Measurements from ENCODE around the gene CEP57L1. TPM values are rescaled to one million over a fixed set of nuclear protein-coding genes. Genes with fewer than 3 reads are reported as not detected.

The CEP57L1 gene
- total and polyA plus RNA-seq, 9 of the 15 experiments (the other 6 are each of a cell fraction or from before 2014, with no cell fraction given): 39.4 to 88.6 (median 61.8) TPM

- ATAC-seq: peak; percentile 90
- Histone ChIP-seq H3K4me3 (no peak overlapping the region), H3K4me1 (replicated peaks in 1 of 2; ENCODE audit: control insufficient read depth in 2 of 2, insufficient read depth in 2 of 2, low read length in 2 of 2) (peaks cover 0 to 11% of the 10 kb centered on the region in 2 experiments; a peak in 2 of 5 replicates), H3K27me3 (ENCODE audit: control insufficient read depth in 2 of 2, insufficient read depth in 2 of 2, low read length in 2 of 2) (no peaks in the 10 kb centered on the region), H3K9me1 (ENCODE audit: control insufficient read depth, insufficient read depth, low read length) (no peaks in the 10 kb centered on the region), H3K9ac (ENCODE audit: insufficient read depth in 1 of 2, low read depth in 2 of 2, low read length in 2 of 2) (no peak overlapping the region), H3K27ac (ENCODE audit: extremely low read depth, low read depth, low read length) (no peak overlapping the region), H2AFZ (ENCODE audit: low read depth, low read length) (no peak overlapping the region), H3K4me2 (ENCODE audit: insufficient read depth, low read length) (no peak overlapping the region), H3K79me2 (ENCODE audit: control insufficient read depth, insufficient read depth, low read length) (no peaks in the 10 kb centered on the region), H3K9me3 (replicated peaks; ENCODE audit: control insufficient read depth, insufficient read depth, low read depth, low read length) (no peaks in the 10 kb centered on the region), H3K36me3 (ENCODE audit: control insufficient read depth, insufficient read depth, low read length) (peaks cover 19% of the 10 kb centered on the region), H4K20me1 (replicated peaks; ENCODE audit: control insufficient read depth, insufficient read depth, low read length) (no peaks in the 10 kb centered on the region)
- intact Hi-C loops (cut with micrococcal nuclease): no loop called here
- DNase-seq (ENCODE audit: extremely low read depth in 1 of 4, low spot score in 3 of 4): peak in 3 of 4 experiments; percentile 9 to 36 (median 26)
- in situ Hi-C loops (cut with MboI): no loop called here
- POLR2A ChIA-PET: interaction anchor here (0.6 to 1.4 kb wide), 3 partner anchors 9 to 408 kb away, joined by 3 read pairs; no protein-coding TSS in a partner anchor
- 18% methylated on average over 1 of the region's 1 CpG for WGBS (ENCODE audit: insufficient coverage, low coverage, missing lambda C conversion rate)
- CTCF ChIA-PET (ENCODE audit: low intra/inter-chr PET ratio): no interaction called here
- peak; percentile 71 for FAIRE-seq
- no TSS peak for BruUV-seq (replicated peaks)
- no peak for TF ChIP-seq COPS2 (conservative IDR thresholded peaks at IDR 0.05)
- no peak for TF ChIP-seq FOS (IDR thresholded peaks at IDR 0.05; ENCODE audit: extremely low read depth, insufficient read length)
- no peak for TF ChIP-seq ELK1 (CRISPR knock-in tag; IDR thresholded peaks at IDR 0.05)
- no peak for TF ChIP-seq ZHX1 (conservative IDR thresholded peaks at IDR 0.05; ENCODE audit: low read length)
- no peak for TF ChIP-seq RBBP5 (IDR thresholded peaks at IDR 0.05; ENCODE audit: borderline replicate concordance, insufficient read depth, low read length, poor library complexity, severe bottlenecking)
- no peak for TF ChIP-seq POLR2A (conservative IDR thresholded peaks at IDR 0.05)
- TF ChIP-seq HNRNPLL (IDR thresholded peaks at IDR 0.05; ENCODE audit: low read depth, low read length, poor library complexity, severe bottlenecking): no peak
- TF ChIP-seq NFE2 (IDR thresholded peaks at IDR 0.05; ENCODE audit: low read depth): peak; percentile 60
- TF ChIP-seq CEBPB (tag; IDR thresholded peaks at IDR 0.05): peak; percentile 69
- TF ChIP-seq ZNF316 (IDR thresholded peaks at IDR 0.05): peak; percentile 53; the same call in 1 of the 2 replicates
- TF ChIP-seq MAFG (tag; conservative IDR thresholded peaks at IDR 0.05): peak; percentile 36; the same call in 1 of the 2 replicates
- peak; percentile 60 for TF ChIP-seq C11orf30 (IDR thresholded peaks at IDR 0.05; ENCODE audit: low read depth)
- TF ChIP-seq XRCC3 (IDR thresholded peaks at IDR 0.05): no peak
- no peak for TF ChIP-seq ZNF57 (CRISPR knock-in tag; IDR thresholded peaks at IDR 0.05)
- no peak for TF ChIP-seq HMGN3 (IDR thresholded peaks at IDR 0.05; ENCODE audit: borderline replicate concordance, extremely low read depth, insufficient read length, low read depth, low read length)
- TF ChIP-seq CEBPG (CRISPR knock-in tag; IDR thresholded peaks at IDR 0.05): no peak
- TF ChIP-seq CEBPG (tag; conservative IDR thresholded peaks at IDR 0.05 in 1 of 2, IDR thresholded peaks at IDR 0.05 in 1 of 2): peak; percentile 51 to 79; a peak in 2 of 4 replicates
- TF ChIP-seq ZNF280B (CRISPR knock-in tag; IDR thresholded peaks at IDR 0.05): no peak
- no peak for TF ChIP-seq MBD2 (IDR thresholded peaks at IDR 0.05; ENCODE audit: borderline replicate concordance, low read depth)
Measured at GRCh38 chr6:109165392-109165974, 70.2 kb downstream of the CEP57L1 start.
